Naive B cell (primary cell): ENCODE data around the gene SERPIND1. TPM values are rescaled to one million over a fixed set of nuclear protein-coding genes. Genes with fewer than 3 reads are reported as not detected.
"Not testable (repeated sequence)": the region's sequence is repeated elsewhere in the genome, so short reads cannot be mapped to it uniquely, and the experiment has no call there.

Source experiments
- ATAC-seq, 2 donors: fragments of 150-1000 bp; cut with Tn5 transposase; 2 replicates each; pipeline ENCODE4 v1.10.0; 2021; ENCODE audit warnings: low read depth in 2 of 2, mild to moderate bottlenecking in 2 of 2, moderate library complexity in 2 of 2
- DNase-seq: peaks from one replicate; pipeline ENCODE4 v3.0.0; 2022
- H3K27ac Mint-ChIP-seq, 6 donors: one replicate each; pipeline ENCODE4 v1.8.0; 2020 to 2022; ENCODE audit warnings: mild to moderate bottlenecking in 6 of 6, mixed read lengths in 6 of 6, moderate library complexity in 5 of 6, inconsistent platforms in 2 of 6
- H3K27me3 Mint-ChIP-seq, 3 donors: one replicate each; pipeline ENCODE4 v1.8.0; 2021 to 2022; ENCODE audit warnings: mixed read lengths in 3 of 3, mild to moderate bottlenecking in 1 of 3
- H3K36me3 Mint-ChIP-seq, 2 donors: one replicate each; pipeline ENCODE4 v1.8.0; 2020 to 2022; ENCODE audit warnings: mixed read lengths in 2 of 2, inconsistent platforms in 1 of 2, mild to moderate bottlenecking in 1 of 2
- H3K4me1 Mint-ChIP-seq, 3 donors: one replicate each; pipeline ENCODE4 v1.8.0; 2020 to 2022; ENCODE audit warnings: mixed read lengths in 3 of 3, inconsistent platforms in 1 of 3, mild to moderate bottlenecking in 1 of 3, moderate library complexity in 1 of 3
- H3K4me3 Mint-ChIP-seq, 8 donors: one replicate each; pipeline ENCODE4 v1.8.0; 2020 to 2022; ENCODE audit warnings: mild to moderate bottlenecking in 8 of 8, mixed read lengths in 8 of 8, moderate library complexity in 8 of 8, inconsistent platforms in 2 of 8
- H3K9me3 Mint-ChIP-seq, 7 donors: one replicate each; pipeline ENCODE4 v1.8.0; 2020 to 2022; ENCODE audit warnings: mixed read lengths in 7 of 7, mild to moderate bottlenecking in 5 of 7, inconsistent platforms in 2 of 7, moderate library complexity in 1 of 7
- polyA plus RNA-seq, 6 donors: library from polyadenylated mRNA; unstranded; fragments of 300-500 nt; fragmentation: Illumina TruSeq; gene quantifications; one replicate each; pipeline ENCODE4 v1.2.3, GENCODE V29; 2021; ENCODE audit warnings: low read depth in 6 of 6

Gene SERPIND1
- polyA plus RNA-seq, 6 donors from 2014 or later: 0.13 to 0.27 (median 0.24) TPM; not detected in 2

DNA sequence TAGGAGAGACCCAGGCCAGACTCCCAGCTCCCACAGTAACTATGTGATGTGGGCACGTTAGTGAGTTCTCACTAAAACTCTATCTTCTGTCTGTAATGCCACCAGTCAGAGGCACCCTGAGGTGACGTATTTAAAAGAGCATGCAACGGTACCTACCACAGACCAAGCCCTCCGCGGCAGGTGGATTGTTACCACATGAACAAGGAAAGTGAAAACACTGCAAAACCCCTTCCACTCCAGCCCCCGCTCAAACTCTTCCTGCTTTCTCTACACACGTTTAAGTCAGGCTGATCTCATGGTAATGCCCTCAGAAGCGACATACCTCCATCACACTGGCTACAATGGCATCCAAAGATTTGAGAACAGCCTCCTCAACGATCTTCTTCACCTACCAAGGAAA lies 36.7 kb downstream of the SERPIND1 start:
- Mint-ChIP-seq H3K27ac (peak overlapping the region in 1 of 6 donors; percentile 64), H3K27me3 (no peaks in the 10 kb centered on the region), H3K4me1 (peaks cover 11 to 15% (median 15%) of the 10 kb centered on the region in 3 donors), H3K4me3 (no peak overlapping the region), H3K36me3 (peaks cover 24 to 46% of the 10 kb centered on the region in 2 donors), H3K9me3 (no peaks in the 10 kb centered on the region)
- DNase-seq (no peak), ATAC-seq (no peak)

DNA sequence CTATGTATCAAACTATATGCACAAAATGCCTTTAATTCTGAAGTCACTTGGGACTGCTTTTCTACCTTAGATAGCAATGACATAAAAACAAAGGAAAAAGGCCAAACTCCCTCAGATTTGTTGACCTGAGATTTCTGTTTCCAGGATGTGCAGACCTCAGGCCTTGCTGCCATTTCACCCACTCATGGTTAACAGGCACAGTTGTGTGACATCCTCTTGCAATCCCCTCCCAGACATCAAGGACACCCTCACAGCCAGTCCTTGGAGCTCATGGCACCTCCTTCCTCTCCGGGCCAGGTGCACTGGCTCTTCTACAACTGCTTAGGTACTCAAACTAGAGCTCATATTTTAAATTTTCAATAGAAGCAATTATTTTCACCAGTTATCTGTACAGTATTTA lies 37.3 kb downstream of the SERPIND1 start:
- H3K4me3 Mint-ChIP-seq: no peak overlapping the region
- no peak for ATAC-seq
- H3K4me1 Mint-ChIP-seq: peaks cover 11 to 15% (median 15%) of the 10 kb centered on the region in 3 donors
- DNase-seq: no peak
- peaks cover 27 to 43% of the 10 kb centered on the region in 2 donors for H3K36me3 Mint-ChIP-seq
- peak overlapping the region in 3 of 6 donors; percentile 32 to 64 (median 53) for H3K27ac Mint-ChIP-seq
- no peaks in the 10 kb centered on the region for H3K27me3 Mint-ChIP-seq
- H3K9me3 Mint-ChIP-seq: no peaks in the 10 kb centered on the region

DNA sequence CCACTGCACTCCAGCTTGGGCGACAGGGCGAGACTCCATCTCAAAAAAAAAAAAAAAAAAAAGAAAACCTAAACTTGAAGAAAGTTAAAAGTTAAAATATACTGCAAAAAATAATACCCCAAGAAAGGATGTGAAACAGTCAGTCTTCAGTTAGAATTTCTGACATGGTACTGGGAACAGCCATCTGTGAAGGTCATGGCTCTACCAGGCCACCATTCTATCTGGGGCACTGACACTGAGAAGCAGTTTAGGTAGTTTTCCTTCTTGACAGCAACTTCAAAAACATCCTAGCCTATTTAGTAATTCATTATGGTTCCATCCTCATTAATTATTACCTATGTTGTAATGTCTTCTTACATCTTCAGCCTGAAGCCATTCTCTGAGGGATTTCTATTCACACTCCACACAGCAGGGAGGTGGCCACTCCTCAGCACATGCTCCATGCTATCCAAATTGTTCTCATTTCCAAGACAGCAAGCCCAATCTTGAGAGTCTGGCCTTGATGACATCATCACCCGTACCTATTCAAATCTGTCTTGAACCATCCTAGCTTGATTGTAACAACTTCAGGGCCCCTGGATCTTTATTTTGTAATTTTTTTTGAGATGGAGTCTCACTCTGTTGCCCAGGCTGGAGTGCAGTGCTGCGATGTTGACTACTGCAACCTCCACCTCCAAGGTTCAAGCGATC lies 38.2 kb downstream of the SERPIND1 start:
- Mint-ChIP-seq H3K27me3 (no peaks in the 10 kb centered on the region), H3K36me3 (peaks cover 27 to 39% of the 10 kb centered on the region in 2 donors), H3K4me1 (peaks cover 11 to 15% (median 15%) of the 10 kb centered on the region in 3 donors), H3K4me3 (no peak overlapping the region), H3K27ac (peak overlapping the region in 1 of 6 donors; percentile 30), H3K9me3 (no peaks in the 10 kb centered on the region)
- no peak for ATAC-seq
- no peak for DNase-seq

GRCh38 chr22:20813056-20813455 lies 39.1 kb downstream of the SERPIND1 start:
- DNase-seq (no peak), ATAC-seq (no peak)
- no peaks in the 10 kb centered on the region for H3K27me3 Mint-ChIP-seq
- H3K4me1 Mint-ChIP-seq: peaks cover 11 to 15% (median 15%) of the 10 kb centered on the region in 3 donors
- H3K9me3 Mint-ChIP-seq: no peaks in the 10 kb centered on the region
- H3K27ac Mint-ChIP-seq: no peak overlapping the region
- H3K4me3 Mint-ChIP-seq: no peak overlapping the region
- peaks cover 27 to 36% of the 10 kb centered on the region in 2 donors for H3K36me3 Mint-ChIP-seq

GRCh38 chr22:20814221-20814808 lies 40.4 kb downstream of the SERPIND1 start:
- no peak for DNase-seq
- H3K4me3 Mint-ChIP-seq: no peak overlapping the region
- no peaks in the 10 kb centered on the region for H3K9me3 Mint-ChIP-seq
- H3K27me3 Mint-ChIP-seq: no peaks in the 10 kb centered on the region
- no peak for ATAC-seq
- peaks cover 19 to 36% of the 10 kb centered on the region in 2 donors for H3K36me3 Mint-ChIP-seq
- peaks cover 3 to 10% (median 7%) of the 10 kb centered on the region in 3 donors for H3K4me1 Mint-ChIP-seq
- H3K27ac Mint-ChIP-seq: peak overlapping the region in 1 of 6 donors; percentile 64

DNA sequence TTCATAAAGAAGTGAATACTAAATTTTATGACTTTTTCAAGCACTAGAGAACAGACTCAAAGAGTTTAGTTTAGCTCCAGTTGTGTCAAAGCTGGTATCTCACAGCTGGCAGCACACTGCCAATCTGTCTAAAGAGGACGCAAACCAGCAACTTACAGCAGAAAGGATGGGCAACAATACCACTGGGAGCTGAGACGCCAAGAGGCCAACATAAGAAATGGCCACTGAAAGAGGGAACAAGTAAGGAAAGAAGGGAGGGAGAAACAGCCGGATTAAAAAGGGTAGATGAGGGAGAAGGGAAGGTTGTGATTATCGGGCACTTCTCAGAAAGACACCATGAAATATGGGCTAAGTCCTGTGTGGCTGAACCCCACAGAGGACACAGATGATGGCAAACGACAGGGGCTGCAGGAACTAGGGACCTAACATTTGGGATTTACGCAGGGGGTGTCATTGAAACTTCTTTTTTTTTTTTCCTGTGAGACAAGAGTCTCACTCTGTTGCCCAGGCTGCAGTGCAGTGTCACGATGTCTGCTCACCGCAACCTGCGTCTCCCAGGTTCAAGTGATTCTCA lies 41.7 kb downstream of the SERPIND1 start:
- no peaks in the 10 kb centered on the region for H3K27me3 Mint-ChIP-seq
- peaks cover 17 to 30% of the 10 kb centered on the region in 2 donors for H3K36me3 Mint-ChIP-seq
- peaks cover 0 to 7% (median 0%) of the 10 kb centered on the region in 3 donors for H3K4me1 Mint-ChIP-seq
- DNase-seq (no peak), ATAC-seq (no peak)
- peak overlapping the region in 2 of 6 donors; percentile 53 to 55 for H3K27ac Mint-ChIP-seq
- no peaks in the 10 kb centered on the region for H3K9me3 Mint-ChIP-seq
- H3K4me3 Mint-ChIP-seq: peak overlapping the region in 1 of 8 donors; percentile 44

GRCh38 chr22:20816559-20816958 lies 42.6 kb downstream of the SERPIND1 start:
- DNase-seq (no peak), ATAC-seq (no peak)
- Mint-ChIP-seq H3K4me3 (no peak overlapping the region), H3K9me3 (no peaks in the 10 kb centered on the region), H3K4me1 (peaks cover 0 to 3% (median 0%) of the 10 kb centered on the region in 3 donors), H3K27me3 (no peaks in the 10 kb centered on the region), H3K27ac (peak overlapping the region in 2 of 6 donors; percentile 48 to 66), H3K36me3 (peaks cover 8 to 20% of the 10 kb centered on the region in 2 donors)

DNA sequence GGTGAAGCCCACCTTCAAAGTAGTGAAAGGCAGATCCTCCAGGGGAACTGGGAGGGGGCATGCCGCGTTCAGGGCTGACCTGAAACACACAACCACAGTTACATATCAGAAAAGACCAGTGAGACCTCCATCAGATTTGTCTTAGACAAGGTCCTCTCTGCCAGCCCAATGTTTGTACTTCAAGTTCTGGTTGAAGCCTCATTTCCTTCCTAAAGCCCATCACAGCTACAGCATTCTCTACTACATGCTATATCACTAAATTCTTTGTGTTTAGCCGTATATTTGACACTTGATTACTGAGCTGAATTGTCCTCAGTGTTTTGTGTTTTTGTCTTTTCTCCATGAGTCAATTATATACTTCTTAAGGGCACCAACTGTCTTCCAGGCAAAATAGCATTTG lies 44.6 kb downstream of the SERPIND1 start:
- Mint-ChIP-seq H3K27ac (no peak overlapping the region), H3K36me3 (peaks cover 8 to 16% of the 10 kb centered on the region in 2 donors)

GRCh38 chr22:20819471-20819870 lies 45.6 kb downstream of the SERPIND1 start:
- no peak for ATAC-seq
- Mint-ChIP-seq H3K27ac (no peak overlapping the region), H3K27me3 (no peaks in the 10 kb centered on the region), H3K4me3 (no peak overlapping the region), H3K9me3 (no peaks in the 10 kb centered on the region), H3K36me3 (peaks cover 8 to 16% of the 10 kb centered on the region in 2 donors), H3K4me1 (peaks cover 0 to 3% (median 0%) of the 10 kb centered on the region in 3 donors)
- DNase-seq: no peak

More for the DNA sequence above, 44.6 kb downstream of the SERPIND1 start:
- DNase-seq (no peak), ATAC-seq (no peak)
- Mint-ChIP-seq H3K4me3 (no peak overlapping the region), H3K27me3 (no peaks in the 10 kb centered on the region), H3K4me1 (peaks cover 0 to 3% (median 0%) of the 10 kb centered on the region in 3 donors), H3K9me3 (no peaks in the 10 kb centered on the region)

DNA sequence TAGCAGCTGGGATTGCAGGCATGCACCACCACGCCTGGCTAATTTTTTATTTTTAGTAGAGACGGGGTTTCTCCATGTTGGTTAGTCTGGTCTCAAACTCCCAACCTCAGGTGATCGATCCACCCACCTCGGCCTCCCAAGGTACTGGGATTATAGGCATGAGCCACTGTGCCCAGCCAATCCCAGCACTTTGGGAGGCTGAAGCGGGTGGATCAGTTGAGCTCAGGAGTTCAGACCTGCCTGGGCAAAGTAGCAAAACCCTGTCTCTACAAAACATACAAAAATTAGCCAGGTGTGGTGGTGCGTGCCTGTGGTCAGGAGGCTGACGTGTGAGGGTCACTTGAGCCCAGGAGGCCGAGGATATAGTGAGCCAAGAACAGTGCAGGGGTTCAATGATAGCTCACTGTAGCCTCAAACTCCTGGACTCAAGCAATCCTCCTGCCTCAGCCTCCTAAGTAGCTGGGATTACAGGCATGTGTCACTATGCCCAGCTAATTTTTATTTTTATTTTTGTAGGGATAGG lies 47.9 kb downstream of the SERPIND1 start:
- not testable (repeated sequence) for H3K27me3 Mint-ChIP-seq, H3K27ac Mint-ChIP-seq, H3K9me3 Mint-ChIP-seq, H3K4me1 Mint-ChIP-seq, H3K4me3 Mint-ChIP-seq, ATAC-seq, DNase-seq
- peaks cover 0 to 12% of the 10 kb centered on the region in 2 donors for H3K36me3 Mint-ChIP-seq

- peaks cover 0 to 16% of the 10 kb centered on the region in 2 donors for H3K36me3 Mint-ChIP-seq
- H3K4me3 Mint-ChIP-seq: no peak overlapping the region
- ATAC-seq (no peak), DNase-seq (no peak)
- H3K9me3 Mint-ChIP-seq: no peaks in the 10 kb centered on the region
- H3K27ac Mint-ChIP-seq: no peak overlapping the region
- H3K4me1 Mint-ChIP-seq: no peaks in the 10 kb centered on the region
- no peaks in the 10 kb centered on the region for H3K27me3 Mint-ChIP-seq
Measured at GRCh38 chr22:20822240-20822639, 48.3 kb downstream of the SERPIND1 start.

- Mint-ChIP-seq H3K27ac (no peak overlapping the region), H3K9me3 (no peaks in the 10 kb centered on the region), H3K4me3 (no peak overlapping the region), H3K4me1 (no peaks in the 10 kb centered on the region), H3K27me3 (no peaks in the 10 kb centered on the region), H3K36me3 (peaks cover 0 to 17% of the 10 kb centered on the region in 2 donors)
- no peak for DNase-seq
- no peak for ATAC-seq
Measured at GRCh38 chr22:20823264-20823663, 49.4 kb downstream of the SERPIND1 start.

- not testable (repeated sequence) for DNase-seq, H3K9me3 Mint-ChIP-seq, ATAC-seq, H3K4me3 Mint-ChIP-seq, H3K4me1 Mint-ChIP-seq, H3K27me3 Mint-ChIP-seq
- Mint-ChIP-seq H3K36me3 (peaks cover 12 to 26% of the 10 kb centered on the region in 2 donors), H3K27ac (peak overlapping the region in 1 of 6 donors; percentile 21)
Measured at GRCh38 chr22:20825216-20825615, 51.3 kb downstream of the SERPIND1 start.
